Activated CD8-positive, alpha-beta T cell treated with anti-CD3 and anti-CD28 coated beads for 36 hours (primary cell): ENCODE data around the gene JKAMP. TPM values are rescaled to one million over a fixed set of nuclear protein-coding genes. Genes with fewer than 3 reads are reported as not detected.

Experiments
- ATAC-seq: fragments of 200-7000 bp; cut with Tn5 transposase; one replicate; pipeline ENCODE4 v1.10.0; 2021; ENCODE audit warnings: mild to moderate bottlenecking, moderate library complexity
- CTCF ChIA-PET: fragments of 350-600 bp; sonication (Branson Sonifier 250); formaldehyde crosslinking; loops from one replicate; lab custom pipeline; 2021; ENCODE audit warnings: antibody characterized with exemption; lab: Charles Lee
- POLR2A ChIA-PET: fragments of 350-600 bp; sonication (Branson Sonifier 250); formaldehyde crosslinking; loops from one replicate; lab custom pipeline; 2021; ENCODE audit warnings: antibody characterized with exemption; lab: Charles Lee
- DNase-seq: peaks from one replicate; pipeline ENCODE4 v3.0.0-alpha.2; 2020
- H3K27ac Mint-ChIP-seq: one replicate; pipeline ENCODE4 v1.8.0; 2021; ENCODE audit warnings: mild to moderate bottlenecking, mixed read lengths
- H3K27me3 Mint-ChIP-seq: one replicate; pipeline ENCODE4 v1.8.0; 2021; ENCODE audit warnings: mixed read lengths
- H3K36me3 Mint-ChIP-seq: one replicate; pipeline ENCODE4 v1.8.0; 2021; ENCODE audit warnings: low read depth, mixed read lengths
- H3K4me1 Mint-ChIP-seq: one replicate; pipeline ENCODE4 v1.8.0; 2021; ENCODE audit warnings: low read depth, mixed read lengths
- H3K4me3 Mint-ChIP-seq: one replicate; pipeline ENCODE4 v1.8.0; 2021; ENCODE audit warnings: mild to moderate bottlenecking, moderate library complexity, mixed read lengths
- H3K9me3 Mint-ChIP-seq: one replicate; pipeline ENCODE4 v1.8.0; 2021; ENCODE audit warnings: mixed read lengths
- intact Hi-C: fragments of 100-400 bp; cut with micrococcal nuclease; formaldehyde crosslinking; loops from one replicate; pipeline ENCODE4 v1.10.0; 2022
- total RNA-seq, 2 experiments: library from RNA; stranded (reverse); gene quantifications; one replicate each; pipeline ENCODE4 v1.2.3, GENCODE V29; 2021
- TF ChIP-seq, protein P1 (sequence below): fragments of 200-600 bp; IDR thresholded peaks from one replicate; pipeline ENCODE4 v1.8.0; 2022; ENCODE audit warnings: antibody characterized with exemption, mild to moderate bottlenecking

JKAMP gene
- total RNA-seq, 2 experiments from 2014 or later, result 15.3 to 16.0 TPM

DNA sequence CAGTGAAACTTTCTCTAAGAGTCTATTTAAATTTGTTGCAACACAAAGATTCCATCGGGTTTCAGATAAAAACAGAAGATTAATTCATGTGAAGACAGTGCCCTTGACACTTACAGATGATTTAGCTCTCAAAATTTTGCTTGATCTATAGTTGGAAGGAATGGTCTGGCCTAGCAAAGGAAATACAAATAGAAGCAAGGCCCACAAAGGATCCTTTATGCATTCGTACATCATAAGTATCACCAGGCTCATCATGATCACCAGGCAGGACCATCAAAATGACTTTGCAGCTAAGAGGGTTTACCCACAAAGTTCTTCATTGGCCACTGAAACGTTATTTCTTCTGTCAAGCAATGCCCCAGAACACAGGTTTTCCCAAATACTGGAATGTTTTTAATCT is 24.8 kb downstream of the JKAMP start:
- CTCF ChIA-PET, result interaction anchor here (0.7 to 6.5 kb wide), 2 partner anchors 68 to 675 kb away, joined by 3 to 75 read pairs; partner anchors contain the start of gene CCDC175
- H3K27ac Mint-ChIP-seq, result no peak overlapping the region
- intact Hi-C loops, result loop anchor here (5.0 kb wide), 1 partner anchor 68 kb away; the partner anchor contains the start of gene CCDC175
- H3K4me3 Mint-ChIP-seq, result no peak overlapping the region
- H3K27me3 Mint-ChIP-seq, result peaks cover 9% of the 10 kb centered on the region
- no peak for DNase-seq
- TF ChIP-seq, protein P1, sequence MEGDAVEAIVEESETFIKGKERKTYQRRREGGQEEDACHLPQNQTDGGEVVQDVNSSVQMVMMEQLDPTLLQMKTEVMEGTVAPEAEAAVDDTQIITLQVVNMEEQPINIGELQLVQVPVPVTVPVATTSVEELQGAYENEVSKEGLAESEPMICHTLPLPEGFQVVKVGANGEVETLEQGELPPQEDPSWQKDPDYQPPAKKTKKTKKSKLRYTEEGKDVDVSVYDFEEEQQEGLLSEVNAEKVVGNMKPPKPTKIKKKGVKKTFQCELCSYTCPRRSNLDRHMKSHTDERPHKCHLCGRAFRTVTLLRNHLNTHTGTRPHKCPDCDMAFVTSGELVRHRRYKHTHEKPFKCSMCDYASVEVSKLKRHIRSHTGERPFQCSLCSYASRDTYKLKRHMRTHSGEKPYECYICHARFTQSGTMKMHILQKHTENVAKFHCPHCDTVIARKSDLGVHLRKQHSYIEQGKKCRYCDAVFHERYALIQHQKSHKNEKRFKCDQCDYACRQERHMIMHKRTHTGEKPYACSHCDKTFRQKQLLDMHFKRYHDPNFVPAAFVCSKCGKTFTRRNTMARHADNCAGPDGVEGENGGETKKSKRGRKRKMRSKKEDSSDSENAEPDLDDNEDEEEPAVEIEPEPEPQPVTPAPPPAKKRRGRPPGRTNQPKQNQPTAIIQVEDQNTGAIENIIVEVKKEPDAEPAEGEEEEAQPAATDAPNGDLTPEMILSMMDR, result no peak
- peaks cover 8% of the 10 kb centered on the region for H3K4me1 Mint-ChIP-seq
- H3K9me3 Mint-ChIP-seq, result no peaks in the 10 kb centered on the region
- no peak for ATAC-seq
- no peaks in the 10 kb centered on the region for H3K36me3 Mint-ChIP-seq
- POLR2A ChIA-PET, result no interaction called here

- ATAC-seq (no peak), DNase-seq (no peak)
- Mint-ChIP-seq H3K27me3 (peaks cover 9% of the 10 kb centered on the region), H3K4me3 (no peak overlapping the region), H3K9me3 (no peaks in the 10 kb centered on the region), H3K27ac (no peak overlapping the region), H3K36me3 (no peaks in the 10 kb centered on the region), H3K4me1 (no peaks in the 10 kb centered on the region)
- ChIA-PET POLR2A (no interaction called here), CTCF (interaction anchor here (6.5 kb wide), 1 partner anchor 67 kb away, joined by 75 read pairs; the partner anchor contains the start of gene CCDC175)
- TF ChIP-seq, protein P1, result no peak
- intact Hi-C loops, result no loop called here
Measured at GRCh38 chr14:59510001-59510400, 25.7 kb downstream of the JKAMP start.

GRCh38 chr14:59510966-59511365 is 26.6 kb downstream of the JKAMP start:
- no peaks in the 10 kb centered on the region for H3K9me3 Mint-ChIP-seq
- intact Hi-C loops, result no loop called here
- CTCF ChIA-PET, result interaction anchor here (1.1 to 6.5 kb wide), 2 partner anchors 66 to 73 kb away, joined by 3 to 75 read pairs; partner anchors contain the start of gene CCDC175

DNA sequence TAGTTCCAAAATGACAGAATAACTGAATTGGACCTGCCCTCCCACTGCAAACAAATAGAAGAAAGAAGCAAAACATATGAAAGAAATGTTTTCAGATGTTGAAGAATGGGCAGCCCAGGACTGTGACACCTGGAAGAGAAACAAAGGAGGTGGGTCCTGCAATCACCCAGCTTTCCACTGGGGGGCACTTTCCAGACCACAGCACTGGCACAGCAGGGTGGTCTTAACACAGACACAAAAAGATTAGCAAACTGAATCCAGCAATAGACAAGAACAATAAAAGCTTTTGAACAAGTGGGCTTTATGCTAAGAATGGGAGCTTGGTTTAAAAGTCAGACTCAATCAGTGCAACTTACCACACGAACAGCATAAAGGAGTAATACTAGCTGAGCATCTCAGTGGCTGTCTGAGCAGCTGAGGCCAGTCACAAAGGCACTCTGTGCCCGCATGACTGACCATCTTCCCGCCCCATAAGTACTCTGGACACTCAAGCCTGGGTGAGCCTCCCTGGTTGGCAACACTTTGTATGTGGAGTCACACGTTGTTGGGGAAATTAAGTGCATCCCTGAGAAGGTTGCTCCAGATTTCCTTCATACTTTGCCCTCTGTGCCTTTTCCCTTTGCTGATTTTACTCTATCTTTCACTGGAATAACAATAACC is 27.7 kb downstream of the JKAMP start:
- Mint-ChIP-seq H3K4me1 (no peaks in the 10 kb centered on the region), H3K27ac (no peak overlapping the region), H3K27me3 (peaks cover 9% of the 10 kb centered on the region), H3K9me3 (no peaks in the 10 kb centered on the region), H3K4me3 (no peak overlapping the region), H3K36me3 (no peaks in the 10 kb centered on the region)
- DNase-seq, result peak; percentile 40
- ChIA-PET CTCF (interaction anchor here (0.5 to 6.5 kb wide), 13 partner anchors 11 to 737 kb away, joined by 3 to 75 read pairs (median 3); partner anchors contain the start of genes CCDC175, JKAMP, L3HYPDH and PPM1A), POLR2A (no interaction called here)
- intact Hi-C loops, result no loop called here
- TF ChIP-seq, protein P1, result peak; percentile 52
- peak; percentile 49 for ATAC-seq

More at GRCh38 chr14:59510966-59511365, 26.6 kb downstream of the JKAMP start:
- ATAC-seq (no peak), DNase-seq (no peak)
- POLR2A ChIA-PET, result no interaction called here
- TF ChIP-seq, protein P1, result no peak
- Mint-ChIP-seq H3K4me1 (no peaks in the 10 kb centered on the region), H3K4me3 (no peak overlapping the region), H3K27me3 (peaks cover 9% of the 10 kb centered on the region), H3K36me3 (no peaks in the 10 kb centered on the region), H3K27ac (no peak overlapping the region)

DNA sequence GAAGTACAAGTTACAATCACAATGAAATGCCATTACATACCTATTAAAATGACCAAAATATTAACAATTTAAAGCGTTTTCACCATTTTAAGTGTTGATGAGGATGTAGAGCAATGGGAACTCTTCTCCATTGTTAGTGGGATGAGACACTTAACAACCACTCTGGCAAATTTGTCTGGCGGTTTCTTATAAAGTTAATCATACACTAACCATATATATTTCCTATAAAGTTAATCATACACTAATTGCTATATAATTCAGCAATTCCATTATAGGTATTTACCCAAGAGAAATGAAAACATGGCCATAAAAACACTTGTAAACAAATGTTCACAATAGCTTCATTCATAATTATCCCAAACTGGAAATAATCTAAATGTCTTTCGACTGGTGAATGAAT is 35.9 kb downstream of the JKAMP start:
- Mint-ChIP-seq H3K27ac (no peak overlapping the region), H3K27me3 (peaks cover under 1% of the 10 kb centered on the region), H3K36me3 (no peaks in the 10 kb centered on the region), H3K4me1 (no peaks in the 10 kb centered on the region), H3K9me3 (peaks cover 3% of the 10 kb centered on the region), H3K4me3 (no peak overlapping the region)
- TF ChIP-seq, protein P1, result no peak
- DNase-seq, result no peak
- intact Hi-C loops, result no loop called here
- CTCF ChIA-PET, result no interaction called here
- POLR2A ChIA-PET, result no interaction called here
- no peak for ATAC-seq
